ENCODE data around the gene KRTAP3-2.

DNA sequence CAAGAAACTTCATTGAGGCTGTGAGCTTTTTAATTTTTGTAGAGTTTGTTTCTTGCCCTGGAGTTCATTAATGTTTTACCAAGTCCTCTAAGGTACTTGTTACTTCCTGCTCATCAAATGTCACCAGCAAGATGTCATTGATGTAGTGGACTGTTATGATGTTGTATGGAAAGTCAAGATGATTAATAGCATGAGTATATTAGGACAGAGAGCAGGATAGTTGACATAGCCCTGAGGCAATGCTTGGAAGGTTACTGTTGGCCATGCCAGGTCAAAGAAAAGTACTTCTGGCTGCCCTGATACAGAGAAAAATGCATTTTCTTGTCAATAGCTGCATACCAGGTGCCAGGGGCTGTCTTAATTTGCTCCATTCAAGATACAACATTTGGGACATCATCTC is 20.6 kb upstream of the KRTAP3-2 start:
- TF ChIP-seq, protein P1, sequence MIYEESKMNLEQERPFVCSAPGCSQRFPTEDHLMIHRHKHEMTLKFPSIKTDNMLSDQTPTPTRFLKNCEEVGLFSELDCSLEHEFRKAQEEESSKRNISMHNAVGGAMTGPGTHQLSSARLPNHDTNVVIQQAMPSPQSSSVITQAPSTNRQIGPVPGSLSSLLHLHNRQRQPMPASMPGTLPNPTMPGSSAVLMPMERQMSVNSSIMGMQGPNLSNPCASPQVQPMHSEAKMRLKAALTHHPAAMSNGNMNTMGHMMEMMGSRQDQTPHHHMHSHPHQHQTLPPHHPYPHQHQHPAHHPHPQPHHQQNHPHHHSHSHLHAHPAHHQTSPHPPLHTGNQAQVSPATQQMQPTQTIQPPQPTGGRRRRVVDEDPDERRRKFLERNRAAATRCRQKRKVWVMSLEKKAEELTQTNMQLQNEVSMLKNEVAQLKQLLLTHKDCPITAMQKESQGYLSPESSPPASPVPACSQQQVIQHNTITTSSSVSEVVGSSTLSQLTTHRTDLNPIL (CRISPR knock-in tag; IDR thresholded peaks at IDR 0.05; ENCODE audit: low read depth), result no peak
- TF ChIP-seq ZC3H10 (CRISPR knock-in tag; IDR thresholded peaks at IDR 0.05) (no peak), PPARA (CRISPR knock-in tag; IDR thresholded peaks at IDR 0.05; ENCODE audit: borderline replicate concordance) (no peak), RARB (CRISPR knock-in tag; IDR thresholded peaks at IDR 0.05) (no peak), ZNF8 (CRISPR knock-in tag; IDR thresholded peaks at IDR 0.05) (no peak), ZFP3 (CRISPR knock-in tag; IDR thresholded peaks at IDR 0.05) (no peak), BACH2 (CRISPR knock-in tag; IDR thresholded peaks at IDR 0.05; ENCODE audit: borderline replicate concordance) (no peak), SNAI2 (CRISPR knock-in tag; IDR thresholded peaks at IDR 0.05) (no peak), ARNTL (CRISPR knock-in tag; IDR thresholded peaks at IDR 0.05; ENCODE audit: borderline replicate concordance, low read depth) (no peak)
- TF ChIP-seq, protein P2, sequence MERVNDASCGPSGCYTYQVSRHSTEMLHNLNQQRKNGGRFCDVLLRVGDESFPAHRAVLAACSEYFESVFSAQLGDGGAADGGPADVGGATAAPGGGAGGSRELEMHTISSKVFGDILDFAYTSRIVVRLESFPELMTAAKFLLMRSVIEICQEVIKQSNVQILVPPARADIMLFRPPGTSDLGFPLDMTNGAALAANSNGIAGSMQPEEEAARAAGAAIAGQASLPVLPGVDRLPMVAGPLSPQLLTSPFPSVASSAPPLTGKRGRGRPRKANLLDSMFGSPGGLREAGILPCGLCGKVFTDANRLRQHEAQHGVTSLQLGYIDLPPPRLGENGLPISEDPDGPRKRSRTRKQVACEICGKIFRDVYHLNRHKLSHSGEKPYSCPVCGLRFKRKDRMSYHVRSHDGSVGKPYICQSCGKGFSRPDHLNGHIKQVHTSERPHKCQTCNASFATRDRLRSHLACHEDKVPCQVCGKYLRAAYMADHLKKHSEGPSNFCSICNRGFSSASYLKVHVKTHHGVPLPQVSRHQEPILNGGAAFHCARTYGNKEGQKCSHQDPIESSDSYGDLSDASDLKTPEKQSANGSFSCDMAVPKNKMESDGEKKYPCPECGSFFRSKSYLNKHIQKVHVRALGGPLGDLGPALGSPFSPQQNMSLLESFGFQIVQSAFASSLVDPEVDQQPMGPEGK (CRISPR knock-in tag; IDR thresholded peaks at IDR 0.05; ENCODE audit: borderline replicate concordance), result no peak
